Stimulated activated CD8-positive, alpha-beta memory T cell treated with anti-CD3 and anti-CD28 coated beads, Interleukin-7, amount 100 ng/mL, for 24 hours (primary cell): ENCODE data around the gene PRR20G.
"Not testable (repeated sequence)": the region's sequence is repeated elsewhere in the genome, so short reads cannot be mapped to it uniquely, and the experiment has no call there.

ENCODE experiments used
- DNase-seq: peaks from one replicate; pipeline ENCODE4 v3.0.0-alpha.2; 2020; ENCODE audit warnings: low read depth

PRR20G gene

DNA sequence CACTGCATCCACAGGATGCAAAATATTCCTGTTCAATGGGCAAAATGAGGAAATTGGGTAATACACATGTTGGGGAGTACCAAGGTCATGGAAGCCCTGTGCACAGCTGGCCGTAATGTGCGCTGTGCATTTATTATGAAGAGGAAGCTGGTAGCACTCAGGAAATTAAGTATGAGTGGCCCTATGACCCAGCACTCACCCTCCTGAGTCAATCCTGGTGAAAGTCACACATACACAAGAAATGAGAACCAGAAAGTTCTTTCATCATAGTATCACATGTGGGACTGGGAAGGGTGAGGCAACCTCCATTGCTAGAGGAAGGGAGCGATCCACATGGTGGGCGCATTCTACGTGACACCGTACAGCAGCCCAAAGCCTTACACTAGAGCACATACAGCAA, 11.4 kb upstream of the PRR20G start:
- DNase-seq, result no peak

DNA sequence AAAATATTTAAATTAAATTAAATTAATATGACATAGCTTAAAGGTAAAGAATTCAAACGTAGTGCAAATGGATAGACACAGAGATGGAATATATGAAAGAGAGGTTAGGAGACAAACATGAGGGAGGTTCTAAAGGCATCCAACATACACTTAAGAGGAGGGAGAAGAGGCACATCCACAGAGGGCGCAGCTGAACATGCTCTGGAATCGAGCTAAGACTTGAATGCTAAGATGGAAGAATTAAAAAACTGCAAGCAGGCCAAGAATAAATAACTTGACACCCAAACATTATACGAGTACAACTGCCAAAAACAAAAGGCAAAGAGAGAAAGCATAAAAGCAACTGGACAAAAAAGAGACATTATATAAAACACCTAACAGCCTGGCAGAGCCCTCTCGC, 9.1 kb upstream of the PRR20G start:
- DNase-seq, result no peak

GRCh38 chr3:127296166-127296565, 8.3 kb upstream of the PRR20G start:
- DNase-seq, result no peak

GRCh38 chr3:127293650-127294049, 5.8 kb upstream of the PRR20G start:
- DNase-seq, result not testable (repeated sequence)

- DNase-seq, result no peak
Observed at GRCh38 chr3:127291611-127292010, 3.8 kb upstream of the PRR20G start.

GRCh38 chr3:127291114-127291513, 3.3 kb upstream of the PRR20G start:
- DNase-seq, result no peak

DNA sequence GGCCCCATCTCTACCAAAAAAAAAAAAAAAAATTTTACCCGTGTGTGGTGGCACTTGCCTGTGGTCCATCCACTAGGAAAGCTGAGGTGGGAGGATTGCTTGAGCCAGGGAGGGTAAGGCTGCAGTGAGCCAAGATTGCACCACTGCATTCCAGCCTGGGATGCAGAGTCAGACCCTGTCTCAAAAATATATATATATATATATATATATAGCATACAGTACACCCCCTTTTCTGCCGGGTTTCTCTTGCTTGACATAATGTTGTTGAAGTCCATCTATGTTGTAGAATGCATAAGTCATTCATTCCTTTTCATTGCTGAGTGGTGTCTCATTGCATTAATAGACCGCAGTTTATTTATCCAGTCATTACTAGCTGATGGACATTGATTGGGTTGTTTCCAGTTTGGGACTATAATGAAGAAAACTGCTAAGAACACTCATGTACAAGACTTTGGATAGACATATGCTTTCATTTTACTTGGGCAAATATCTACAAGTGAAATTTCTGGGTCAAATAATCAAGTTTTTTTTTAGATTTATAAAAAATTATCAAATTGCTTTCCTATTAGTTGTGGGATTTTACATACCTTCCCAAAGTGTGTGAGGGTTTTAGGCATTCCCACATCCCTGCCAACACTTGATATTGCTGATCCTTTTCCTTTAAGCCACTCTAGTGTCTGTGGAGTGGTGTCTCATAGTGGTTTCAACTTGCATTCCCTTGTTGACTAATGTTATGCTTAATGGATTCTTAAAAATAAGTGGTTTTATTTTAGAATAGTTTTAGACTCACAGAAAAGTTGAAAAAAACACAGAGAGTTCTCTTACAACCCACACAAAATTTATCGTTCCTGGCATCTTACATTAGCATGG, 2.1 kb upstream of the PRR20G start:
- DNase-seq, result no peak

- DNase-seq, result no peak
Observed at GRCh38 chr3:127288921-127289705, 1.3 kb upstream of the PRR20G start.

DNA sequence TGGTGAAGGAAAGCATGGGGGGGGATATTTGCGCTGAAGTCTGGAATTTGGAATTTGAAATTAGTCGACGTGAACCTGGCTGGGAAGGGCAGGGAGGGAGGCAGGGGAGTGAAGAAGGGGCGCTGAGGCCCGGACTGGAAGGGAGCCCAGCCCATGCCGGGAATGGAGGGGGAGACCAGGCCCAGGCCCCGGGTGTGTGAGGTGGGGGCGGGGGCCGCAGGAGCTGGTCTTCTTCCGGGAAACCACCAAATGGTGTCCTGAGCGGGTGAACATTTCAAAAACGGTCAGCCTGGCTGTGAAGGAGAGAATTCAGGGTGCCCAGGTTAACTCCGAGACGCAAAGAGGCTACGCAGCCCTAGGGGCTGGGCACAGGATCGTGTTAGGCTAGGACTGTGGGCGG, 497 bp upstream of the PRR20G start:
- no peak for DNase-seq

- no peak for DNase-seq
Observed at GRCh38 chr3:127286571-127287140, 1.2 kb downstream of the PRR20G start.

GRCh38 chr3:127284258-127284657, 3.6 kb downstream of the PRR20G start:
- DNase-seq, result no peak

DNA sequence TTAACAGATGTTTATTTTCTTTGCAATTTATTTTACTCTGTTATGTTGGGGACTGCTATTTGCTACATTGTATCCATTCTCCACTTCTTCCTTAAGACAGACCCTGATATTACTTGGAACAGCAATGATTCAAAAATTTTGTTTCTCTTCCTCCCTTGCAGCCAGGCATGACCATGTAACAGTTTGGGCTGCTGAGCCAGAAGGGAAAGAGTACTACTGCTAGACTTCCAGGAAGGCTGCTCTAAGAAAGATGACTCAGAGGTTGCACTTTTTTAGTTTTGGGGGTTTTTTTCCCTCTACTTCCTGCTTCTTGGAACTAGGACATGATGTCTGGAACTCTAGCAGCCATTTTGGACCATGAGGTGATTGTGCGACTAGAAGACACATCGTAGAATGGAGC, 10.3 kb downstream of the PRR20G start:
- DNase-seq, result no peak

DNA sequence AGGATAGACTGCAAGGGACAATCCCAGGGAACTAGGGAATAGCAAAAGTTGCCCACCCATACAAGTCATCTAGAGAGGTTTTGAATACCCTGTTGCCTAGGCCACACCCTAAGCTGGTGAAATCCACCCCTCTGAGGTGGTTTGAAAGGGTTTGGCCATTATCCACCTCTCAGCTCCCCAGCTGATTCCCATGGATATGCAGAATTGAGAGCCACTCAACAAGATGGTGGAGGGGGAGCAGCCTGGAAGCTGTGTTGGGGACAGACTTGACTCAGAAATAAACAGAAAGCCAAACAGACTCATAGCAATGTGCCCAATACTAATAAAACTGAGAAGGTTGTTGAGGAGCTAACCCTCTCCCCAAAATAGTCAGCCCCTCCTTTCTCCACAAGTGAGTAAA, 10.9 kb downstream of the PRR20G start:
- DNase-seq, result no peak

GRCh38 chr3:127276396-127276795, 11.4 kb downstream of the PRR20G start:
- DNase-seq, result no peak

- no peak for DNase-seq
Observed at GRCh38 chr3:127275287-127275781, 12.5 kb downstream of the PRR20G start.

DNA sequence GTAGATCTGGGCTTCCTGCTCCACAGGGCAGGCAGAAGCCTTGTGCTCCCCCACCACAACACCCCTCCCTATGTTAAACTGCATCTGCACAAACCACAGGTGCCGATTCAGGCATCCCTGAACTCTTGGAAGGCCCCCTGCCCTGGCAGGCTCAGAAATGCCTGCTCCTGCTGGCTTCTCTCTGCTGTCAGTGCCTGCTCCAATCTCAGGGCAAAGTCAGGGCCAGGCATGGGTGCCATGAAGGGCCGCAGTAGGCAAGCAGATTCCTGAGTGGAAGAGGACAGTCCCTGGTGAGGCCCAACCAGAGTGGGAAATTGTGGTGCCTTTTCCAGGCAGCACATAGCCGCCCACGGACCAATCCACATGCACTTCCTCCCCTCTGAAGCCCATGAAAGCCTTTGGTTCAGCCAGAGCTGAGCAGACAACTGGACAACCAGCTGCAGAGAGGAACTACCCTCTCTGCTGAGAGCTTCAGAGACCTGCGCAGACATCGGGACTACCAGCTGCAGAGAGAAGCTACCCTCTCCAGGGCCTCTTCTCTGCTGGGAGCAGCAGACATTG, 13.6 kb downstream of the PRR20G start:
- DNase-seq, result no peak

GRCh38 chr3:127273206-127273605, 14.6 kb downstream of the PRR20G start:
- DNase-seq, result no peak

DNA sequence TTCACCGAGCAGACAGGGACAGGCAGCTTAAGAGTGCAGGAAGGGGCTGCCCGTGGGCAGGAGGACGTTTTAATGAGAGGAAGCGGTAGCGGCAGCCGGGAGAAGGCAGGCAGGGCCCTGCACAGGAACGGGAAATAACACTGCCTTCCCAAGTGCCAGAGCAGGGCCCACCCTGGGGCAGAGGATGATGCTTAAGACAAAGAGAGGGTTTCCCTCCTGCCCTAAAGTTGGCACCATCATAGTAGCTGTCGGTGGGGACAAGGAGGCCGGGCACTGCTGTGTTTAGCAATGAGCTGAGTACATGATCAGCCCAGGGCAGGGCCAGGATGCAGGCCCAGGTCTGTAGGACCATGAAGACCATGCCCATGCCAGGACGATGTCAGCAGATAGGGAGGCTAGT, 21.7 kb downstream of the PRR20G start:
- no peak for DNase-seq

DNA sequence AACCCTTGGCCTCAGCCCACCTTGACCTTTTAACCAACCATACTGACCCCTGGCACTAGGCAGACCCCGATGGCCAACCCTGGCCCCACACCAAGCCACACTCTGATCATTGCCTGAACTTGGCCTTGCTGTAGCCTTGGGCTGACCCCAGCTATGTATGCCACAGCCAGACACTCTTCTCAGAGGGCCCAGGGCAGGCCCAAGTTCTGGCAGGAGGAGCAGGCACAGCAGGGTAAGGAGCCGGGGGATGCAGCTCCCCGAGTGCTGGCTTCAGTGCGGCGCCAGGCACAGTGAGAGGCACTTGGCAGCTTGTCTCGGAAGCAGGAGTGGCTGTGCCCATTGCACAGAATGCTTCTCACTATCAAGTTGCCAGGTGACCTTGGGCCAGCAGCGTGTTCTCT, 22.3 kb downstream of the PRR20G start:
- DNase-seq, result no peak

DNA sequence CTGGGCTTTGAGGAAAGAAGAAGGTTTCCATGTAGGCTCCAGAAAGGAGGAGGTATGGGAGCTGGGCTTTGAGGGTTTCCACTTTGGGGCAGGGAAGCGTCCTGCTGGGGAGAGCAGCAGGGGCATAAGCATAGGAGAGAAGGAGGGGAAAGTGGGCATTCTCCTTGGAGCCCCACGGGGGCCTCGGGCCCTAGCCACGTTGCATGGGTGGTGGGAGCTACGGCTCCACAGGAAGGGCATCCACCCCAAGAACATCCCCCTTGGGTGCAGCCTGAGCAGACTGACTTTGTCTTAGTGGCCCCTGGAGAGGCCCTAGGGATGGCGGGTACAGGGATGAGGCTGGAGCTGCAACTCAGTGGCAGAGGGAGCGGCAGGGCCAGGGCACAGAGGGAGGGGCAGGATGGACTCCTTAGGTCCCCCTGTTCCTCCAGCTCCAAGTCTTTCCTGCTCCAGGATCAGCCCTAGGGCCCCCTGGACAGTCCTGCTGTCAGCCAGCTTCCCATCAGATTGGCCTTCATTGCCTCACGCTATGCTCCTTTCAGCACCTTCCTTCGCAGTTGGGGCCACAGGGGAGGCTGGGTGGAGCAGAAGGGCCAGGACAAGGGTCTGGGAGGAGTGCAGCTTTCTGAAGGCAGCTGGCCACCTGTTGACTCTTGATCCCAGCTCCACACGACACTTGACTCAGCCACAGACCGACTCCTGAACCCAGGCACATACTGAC, 22.9 kb downstream of the PRR20G start:
- no peak for DNase-seq

GRCh38 chr3:127264292-127264691, 23.6 kb downstream of the PRR20G start:
- DNase-seq, result no peak
